CD4-positive, alpha-beta T cell (primary cell): Measurements from ENCODE around the gene GNPDA2. TPM values are rescaled to one million over a fixed set of nuclear protein-coding genes. Genes with fewer than 3 reads are reported as not detected.

ENCODE experiments used
- ATAC-seq: fragments of 200-7000 bp; cut with Tn5 transposase; one replicate; pipeline ENCODE4 v1.10.0; 2022; ENCODE audit warnings: mild to moderate bottlenecking; ENCODE audit not compliant: poor library complexity
- CTCF ChIA-PET: fragments of 350-600 bp; sonication (Branson Sonifier 250); formaldehyde crosslinking; loops from one replicate; lab custom pipeline; 2021; ENCODE audit warnings: antibody characterized with exemption, inconsistent platforms; lab: Charles Lee
- POLR2A ChIA-PET: fragments of 350-600 bp; sonication (Branson Sonifier 250); formaldehyde crosslinking; loops from one replicate; lab custom pipeline; 2021; ENCODE audit warnings: antibody characterized with exemption, inconsistent platforms; lab: Charles Lee
- DNase-seq, 14 experiments: peaks; one replicate each; pipeline ENCODE4 v3.0.0-alpha.2; 2013 to 2020; ENCODE audit warnings: mixed read lengths in 2 of 14
- H3K27ac ChIP-seq, 2 donors: one replicate each; pipeline versions ENCODE4 v1.5.1 to v1.7.0; 2013; ENCODE audit warnings: low read length in 2 of 2, low read depth in 1 of 2, mild to moderate bottlenecking in 1 of 2
- H3K27me3 ChIP-seq, 2 experiments: 1 replicate in 1 of 2; 2 replicates in 1 of 2; pipeline versions ENCODE4 v1.6.1 to v1.7.0; 2013; ENCODE audit warnings: low read length in 2 of 2, control low read depth in 1 of 2, mild to moderate bottlenecking in 1 of 2, moderate library complexity in 1 of 2; ENCODE audit not compliant: insufficient read depth in 2 of 2, control insufficient read depth in 1 of 2
- H3K36me3 ChIP-seq: one replicate; pipeline ENCODE4 v1.6.1; 2013; ENCODE audit warnings: low read length, control low read depth; ENCODE audit not compliant: insufficient read depth
- H3K4me1 ChIP-seq: one replicate; pipeline ENCODE4 v1.6.1; 2013; ENCODE audit warnings: low read length, control low read depth; ENCODE audit not compliant: insufficient read depth
- H3K4me3 ChIP-seq: one replicate; pipeline ENCODE4 v1.5.1; 2013; ENCODE audit warnings: mild to moderate bottlenecking, low read length, moderate library complexity
- H3K9me3 ChIP-seq, 2 experiments: 1 replicate in 1 of 2; 2 replicates in 1 of 2; pipeline versions ENCODE4 v1.6.1 to v1.7.0; 2013; ENCODE audit warnings: low read length in 2 of 2, mild to moderate bottlenecking in 2 of 2, control low read depth in 1 of 2, moderate library complexity in 1 of 2; ENCODE audit not compliant: control insufficient read depth in 1 of 2, insufficient read depth in 1 of 2
- H3K27ac Mint-ChIP-seq: one replicate; pipeline ENCODE4 v1.8.0; 2020; ENCODE audit warnings: mixed read lengths
- H3K27me3 Mint-ChIP-seq: one replicate; pipeline ENCODE4 v1.8.0; 2021; ENCODE audit warnings: mixed read lengths
- H3K36me3 Mint-ChIP-seq: one replicate; pipeline ENCODE4 v1.8.0; 2021; ENCODE audit warnings: low read depth, mixed read lengths
- H3K4me1 Mint-ChIP-seq: one replicate; pipeline ENCODE4 v1.8.0; 2021; ENCODE audit warnings: low read depth, mixed read lengths
- H3K4me3 Mint-ChIP-seq: one replicate; pipeline ENCODE4 v1.8.0; 2020; ENCODE audit warnings: mild to moderate bottlenecking, mixed read lengths
- H3K9me3 Mint-ChIP-seq: one replicate; pipeline ENCODE4 v1.8.0; 2020; ENCODE audit warnings: mixed read lengths
- intact Hi-C, 2 experiments: fragments of 100-400 bp; cut with DNase I in 1 of 2; cut with micrococcal nuclease in 1 of 2; formaldehyde crosslinking; loops; one replicate each; pipeline versions ENCODE4 v1.15.1 to v1.9.0; 2023 to 2025; cut with DNase I, micrococcal nuclease
- total RNA-seq, 174 experiments: library from RNA in 2 of 174; stranded (reverse) in 2 of 174; gene quantifications; one replicate each; pipeline ENCODE4 v1.2.3 and lab custom pipeline; 2021 to 2026
- TF ChIP-seq, protein P1 (sequence below): fragments of 200-600 bp; IDR thresholded peaks from one replicate; pipeline ENCODE4 v1.8.0; 2022; ENCODE audit warnings: antibody characterized with exemption, mild to moderate bottlenecking

The GNPDA2 gene
- total RNA-seq, 2 experiments from 2014 or later, result 7.6 to 9.0 TPM

DNA sequence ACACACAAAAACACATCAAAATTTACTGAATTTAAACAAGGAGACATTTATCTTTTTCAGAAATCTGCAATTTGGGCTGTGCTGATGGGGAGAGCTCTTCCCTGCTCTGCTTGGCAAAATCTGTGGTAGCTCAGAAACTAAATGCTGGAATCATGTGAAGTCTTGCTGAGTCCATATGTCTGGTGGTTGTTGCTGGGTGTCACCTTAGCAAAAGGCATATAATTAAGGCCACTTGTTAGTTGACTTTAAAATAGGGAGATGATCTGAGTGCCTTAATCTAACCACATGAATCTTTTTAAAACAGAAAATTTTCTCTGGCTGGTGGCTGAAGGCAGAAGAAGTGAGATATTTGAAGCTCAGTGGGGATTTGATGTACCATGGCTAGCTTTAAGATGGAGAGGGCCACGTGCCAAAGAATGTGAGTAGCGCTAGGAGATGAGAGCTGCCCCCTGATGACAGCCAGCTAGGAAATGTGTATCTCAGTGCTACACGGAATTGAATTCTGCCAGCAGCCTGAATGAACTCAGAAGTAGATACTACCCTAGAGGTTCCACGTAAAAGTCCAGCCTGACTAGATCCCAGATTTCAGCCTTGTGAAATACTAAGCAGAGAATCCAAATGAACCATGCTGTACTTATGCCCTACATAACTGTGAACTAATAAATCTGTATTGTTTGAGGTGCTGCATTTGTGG, 55.7 kb downstream of the GNPDA2 start:
- intact Hi-C loops, result no loop called here
- Histone ChIP-seq H3K4me1 (no peaks in the 10 kb centered on the region), H3K27me3 (peaks cover 0 to 4% of the 10 kb centered on the region in 2 experiments), H3K9me3 (no peaks in the 10 kb centered on the region), H3K36me3 (no peaks in the 10 kb centered on the region), H3K4me3 (no peak overlapping the region), H3K27ac (no peak overlapping the region)
- H3K9me3 Mint-ChIP-seq, result no peaks in the 10 kb centered on the region
- no peak for ATAC-seq
- H3K4me3 Mint-ChIP-seq, result no peak overlapping the region
- ChIA-PET POLR2A (no interaction called here), CTCF (no interaction called here)
- H3K36me3 Mint-ChIP-seq, result no peaks in the 10 kb centered on the region
- no peak overlapping the region for H3K27ac Mint-ChIP-seq
- no peak for DNase-seq
- no peaks in the 10 kb centered on the region for H3K4me1 Mint-ChIP-seq
- H3K27me3 Mint-ChIP-seq, result peaks cover 15% of the 10 kb centered on the region
- TF ChIP-seq, protein P1, sequence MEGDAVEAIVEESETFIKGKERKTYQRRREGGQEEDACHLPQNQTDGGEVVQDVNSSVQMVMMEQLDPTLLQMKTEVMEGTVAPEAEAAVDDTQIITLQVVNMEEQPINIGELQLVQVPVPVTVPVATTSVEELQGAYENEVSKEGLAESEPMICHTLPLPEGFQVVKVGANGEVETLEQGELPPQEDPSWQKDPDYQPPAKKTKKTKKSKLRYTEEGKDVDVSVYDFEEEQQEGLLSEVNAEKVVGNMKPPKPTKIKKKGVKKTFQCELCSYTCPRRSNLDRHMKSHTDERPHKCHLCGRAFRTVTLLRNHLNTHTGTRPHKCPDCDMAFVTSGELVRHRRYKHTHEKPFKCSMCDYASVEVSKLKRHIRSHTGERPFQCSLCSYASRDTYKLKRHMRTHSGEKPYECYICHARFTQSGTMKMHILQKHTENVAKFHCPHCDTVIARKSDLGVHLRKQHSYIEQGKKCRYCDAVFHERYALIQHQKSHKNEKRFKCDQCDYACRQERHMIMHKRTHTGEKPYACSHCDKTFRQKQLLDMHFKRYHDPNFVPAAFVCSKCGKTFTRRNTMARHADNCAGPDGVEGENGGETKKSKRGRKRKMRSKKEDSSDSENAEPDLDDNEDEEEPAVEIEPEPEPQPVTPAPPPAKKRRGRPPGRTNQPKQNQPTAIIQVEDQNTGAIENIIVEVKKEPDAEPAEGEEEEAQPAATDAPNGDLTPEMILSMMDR, result no peak

DNA sequence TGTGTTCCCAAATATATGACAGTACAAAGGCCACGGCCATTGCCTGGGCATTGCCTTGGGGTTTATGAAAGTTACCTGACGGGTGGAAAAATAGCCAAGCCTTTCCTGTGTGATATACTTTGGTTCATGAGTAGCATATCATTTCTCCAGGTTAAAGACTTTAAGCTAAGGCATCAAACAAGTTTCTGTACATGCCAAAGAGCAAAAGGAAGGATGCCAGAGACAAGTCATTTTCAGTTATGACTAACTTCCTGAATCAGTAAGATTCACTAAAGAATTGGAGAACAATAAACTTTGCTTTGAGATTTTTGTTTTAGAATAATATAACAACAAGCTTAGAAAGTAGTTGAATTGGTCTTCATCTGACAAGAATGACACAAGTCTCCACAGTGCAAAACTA, 57.8 kb downstream of the GNPDA2 start:
- H3K4me3 Mint-ChIP-seq, result no peak overlapping the region
- H3K27me3 ChIP-seq, result peaks cover 0 to 4% of the 10 kb centered on the region in 2 experiments
- H3K36me3 ChIP-seq, result no peaks in the 10 kb centered on the region
- no peaks in the 10 kb centered on the region for H3K9me3 Mint-ChIP-seq
- ChIA-PET POLR2A (no interaction called here), CTCF (interaction anchor here (1.2 kb wide), 1 partner anchor 10 kb away, joined by 3 read pairs; the partner anchor contains the start of gene GUF1)
- intact Hi-C loops, result no loop called here
- H3K27ac ChIP-seq, result no peak overlapping the region
- no peak overlapping the region for H3K27ac Mint-ChIP-seq
- H3K36me3 Mint-ChIP-seq, result no peaks in the 10 kb centered on the region
- peaks cover 15% of the 10 kb centered on the region for H3K27me3 Mint-ChIP-seq
- no peak overlapping the region for H3K4me3 ChIP-seq
- H3K4me1 Mint-ChIP-seq, result no peaks in the 10 kb centered on the region
- H3K9me3 ChIP-seq, result no peaks in the 10 kb centered on the region
- TF ChIP-seq, protein P1, result no peak
- DNase-seq (no peak), ATAC-seq (no peak)
- H3K4me1 ChIP-seq, result no peaks in the 10 kb centered on the region

DNA sequence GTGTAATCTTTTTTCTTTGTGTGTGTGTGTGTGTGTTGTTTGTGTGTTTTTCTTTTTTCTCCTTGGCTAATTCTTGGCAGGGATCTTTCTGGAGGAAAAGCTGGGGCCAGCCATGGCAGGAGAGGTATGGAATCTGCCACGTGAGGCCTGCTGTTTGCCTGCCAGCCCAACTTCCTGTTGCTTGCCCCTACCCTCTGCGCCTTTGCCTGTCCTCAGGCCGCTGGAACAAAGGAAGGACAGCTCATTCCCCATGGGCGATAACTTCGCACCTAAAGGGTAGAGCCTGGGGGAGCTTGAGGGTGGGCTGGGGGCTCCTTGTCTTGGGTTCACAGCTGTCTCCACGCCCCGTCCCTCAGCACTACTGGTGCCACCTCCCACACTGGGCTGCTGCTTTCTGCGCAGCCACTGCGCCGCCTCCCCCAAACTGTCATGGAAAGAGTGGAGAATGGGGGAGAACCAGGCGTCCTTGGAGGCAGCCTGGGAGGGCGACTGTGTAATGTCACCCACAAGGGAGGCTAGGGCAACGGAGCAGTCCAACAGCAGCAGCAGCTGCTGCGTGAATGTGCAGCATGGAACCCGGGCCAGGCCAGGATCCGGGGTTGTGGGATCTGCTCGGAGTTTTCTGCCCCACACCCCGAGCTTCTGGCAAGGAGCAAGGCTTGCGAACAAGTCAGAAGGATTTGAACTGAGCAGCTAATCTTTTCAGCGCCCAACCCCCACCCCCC, 62.7 kb downstream of the GNPDA2 start:
- no peak overlapping the region for H3K4me3 ChIP-seq
- H3K27me3 ChIP-seq, result no peaks in the 10 kb centered on the region
- TF ChIP-seq, protein P1, result no peak
- CTCF ChIA-PET, result no interaction called here
- no peaks in the 10 kb centered on the region for H3K36me3 Mint-ChIP-seq
- H3K9me3 Mint-ChIP-seq, result no peaks in the 10 kb centered on the region
- H3K4me1 Mint-ChIP-seq, result no peaks in the 10 kb centered on the region
- no peaks in the 10 kb centered on the region for H3K9me3 ChIP-seq
- H3K27ac ChIP-seq, result no peak overlapping the region
- no peaks in the 10 kb centered on the region for H3K36me3 ChIP-seq
- peaks cover 8% of the 10 kb centered on the region for H3K27me3 Mint-ChIP-seq
- no peak for ATAC-seq
- DNase-seq, result no peak
- no peaks in the 10 kb centered on the region for H3K4me1 ChIP-seq
- POLR2A ChIA-PET, result no interaction called here
- no peak overlapping the region for H3K4me3 Mint-ChIP-seq
- intact Hi-C loops, result no loop called here
- H3K27ac Mint-ChIP-seq, result no peak overlapping the region
